ENCODE data around the gene DPYSL4.

The DPYSL4 gene

DNA sequence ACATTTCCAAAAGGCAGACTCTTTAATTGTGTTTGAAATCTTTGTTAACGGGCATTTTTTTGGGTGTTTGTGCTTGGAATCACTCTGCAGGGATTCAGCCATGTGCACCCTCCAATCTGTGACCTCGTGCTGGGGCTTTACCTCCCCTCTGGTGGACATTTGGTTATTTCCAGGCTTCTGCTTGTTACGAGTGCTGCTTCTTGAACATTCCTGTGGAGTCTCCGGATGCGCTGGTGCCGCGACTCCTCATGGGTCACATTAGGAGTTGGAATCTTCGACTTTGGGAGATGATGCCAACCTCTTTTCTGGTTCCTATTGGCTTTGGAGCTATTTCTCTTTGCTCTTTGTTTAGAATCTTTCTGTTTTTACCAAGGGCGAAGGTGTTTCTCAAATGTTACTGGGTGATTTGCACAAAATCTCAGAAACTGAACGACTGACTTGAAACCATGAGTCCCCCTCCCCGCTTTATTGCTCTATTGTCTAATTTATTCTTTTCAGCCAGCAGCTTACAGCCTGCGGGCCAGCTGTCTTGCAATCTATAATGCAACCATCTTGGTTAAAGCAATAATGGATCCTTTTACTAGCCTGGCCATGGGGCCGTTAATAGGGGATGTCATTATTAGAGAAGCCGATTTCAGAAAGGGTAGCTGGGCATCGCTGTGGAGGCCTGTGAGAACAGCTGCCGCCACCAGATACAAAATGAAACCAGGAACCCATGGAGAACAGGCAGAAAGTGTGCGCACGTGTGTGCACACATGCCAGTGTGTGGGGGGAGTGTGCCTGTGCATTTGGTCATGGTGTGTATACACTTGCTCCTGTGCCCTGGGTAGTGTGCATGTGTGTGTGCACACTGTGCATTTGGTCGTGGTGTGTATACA lies 9.9 kb upstream of the DPYSL4 start:
- DNase-seq = peak in 2 of 51 donors; percentile 25 to 70

DNA sequence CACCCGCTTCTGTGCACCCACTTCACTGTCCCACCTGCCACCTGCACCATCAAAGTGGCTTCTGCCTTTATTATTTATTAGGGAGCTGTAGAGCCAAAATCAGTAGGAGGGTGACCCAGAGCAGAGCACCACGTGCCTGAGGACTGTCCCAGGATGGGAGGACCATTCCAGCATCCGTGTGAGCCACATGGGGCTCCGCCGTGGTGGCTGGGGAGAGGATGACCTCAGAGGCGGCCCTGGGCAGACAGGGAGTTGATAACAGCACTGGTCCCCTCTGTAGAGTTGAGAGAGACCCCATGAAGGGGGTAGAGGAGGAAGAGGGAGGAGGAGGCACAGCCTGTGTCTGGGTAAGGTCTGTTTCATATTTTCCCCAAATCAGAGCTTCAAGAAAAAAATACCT lies 8.7 kb upstream of the DPYSL4 start:
- no peak for DNase-seq

DNA sequence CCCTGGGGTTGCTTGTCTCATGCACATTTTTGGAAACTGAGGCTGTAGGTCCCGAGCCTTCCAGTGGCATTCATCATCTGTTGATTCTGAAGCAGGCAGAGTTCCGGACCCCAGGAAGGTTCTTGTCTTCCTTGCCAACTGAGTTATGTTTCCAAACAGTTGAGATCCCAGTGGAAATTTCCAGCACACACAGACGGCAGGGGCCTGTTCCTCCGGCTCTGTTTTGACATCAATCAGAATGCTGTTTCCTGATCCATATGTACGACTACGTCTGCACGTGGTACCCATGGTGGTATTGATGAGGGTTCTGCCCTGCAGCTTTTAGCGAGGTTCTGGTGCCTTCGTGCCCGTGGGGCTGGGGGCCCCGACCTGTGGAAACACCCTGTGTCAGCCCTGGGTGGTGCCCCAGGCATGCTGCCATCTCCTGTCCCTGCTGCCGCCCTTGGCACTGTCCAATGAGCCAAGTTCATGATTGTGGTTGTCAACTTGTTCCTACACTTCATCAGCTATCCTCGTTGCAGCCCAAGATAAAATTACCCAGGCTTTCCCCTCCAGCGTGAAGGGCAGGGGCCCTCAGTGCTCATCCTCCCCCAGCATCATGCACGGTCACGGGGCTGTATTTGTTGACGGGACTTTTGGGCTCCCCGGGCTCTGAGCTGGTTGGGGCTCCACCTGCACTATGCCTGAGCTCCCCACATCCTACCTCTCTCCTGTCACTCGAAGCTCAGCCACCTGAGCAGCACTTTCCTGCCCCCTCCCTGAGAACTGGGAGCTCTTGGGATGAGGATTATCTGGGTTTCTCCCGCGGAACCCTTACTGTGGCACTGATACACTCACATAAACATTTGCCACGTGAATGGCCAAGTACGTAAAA lies 7.8 kb upstream of the DPYSL4 start:
- DNase-seq = no peak

DNA sequence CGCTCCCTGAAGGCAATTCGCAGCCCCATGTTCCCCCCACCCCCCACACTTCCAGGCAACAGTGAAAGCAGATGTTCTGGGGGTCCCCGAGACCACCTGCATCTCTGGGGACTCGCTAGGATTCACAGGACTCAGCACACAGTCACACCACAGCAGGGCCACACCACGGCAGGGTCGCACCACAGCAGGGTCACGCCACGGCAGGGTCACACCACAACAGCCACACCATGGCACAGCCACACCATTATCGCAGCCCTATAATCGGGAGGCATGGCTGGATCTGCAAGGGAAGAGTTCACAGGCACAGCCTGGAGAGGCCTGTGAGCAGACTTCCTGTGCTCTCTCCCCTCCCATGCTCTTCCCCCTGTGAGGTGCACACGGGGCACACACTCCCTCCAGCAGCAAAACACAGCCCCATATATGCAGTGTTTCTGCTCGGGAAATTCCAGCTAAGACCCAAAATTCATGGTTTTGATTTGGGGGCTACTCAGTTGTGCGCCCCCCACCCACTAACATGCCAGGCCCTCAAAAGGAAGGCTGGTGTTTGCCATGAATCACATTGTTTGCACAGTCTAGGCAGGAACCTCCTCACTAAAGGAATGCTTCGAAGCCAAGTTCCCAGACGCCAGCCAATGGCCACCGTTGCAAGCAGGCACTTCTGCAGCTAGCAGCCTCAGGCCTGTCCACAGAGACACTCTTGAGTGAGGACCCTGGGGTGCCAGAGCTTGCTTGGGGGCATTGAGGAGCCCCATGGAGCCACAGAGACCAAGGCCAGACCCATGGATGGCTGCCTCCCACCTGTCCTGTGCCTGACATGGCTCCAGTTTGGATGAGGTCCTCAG lies 7.0 kb upstream of the DPYSL4 start:
- no peak for DNase-seq

DNA sequence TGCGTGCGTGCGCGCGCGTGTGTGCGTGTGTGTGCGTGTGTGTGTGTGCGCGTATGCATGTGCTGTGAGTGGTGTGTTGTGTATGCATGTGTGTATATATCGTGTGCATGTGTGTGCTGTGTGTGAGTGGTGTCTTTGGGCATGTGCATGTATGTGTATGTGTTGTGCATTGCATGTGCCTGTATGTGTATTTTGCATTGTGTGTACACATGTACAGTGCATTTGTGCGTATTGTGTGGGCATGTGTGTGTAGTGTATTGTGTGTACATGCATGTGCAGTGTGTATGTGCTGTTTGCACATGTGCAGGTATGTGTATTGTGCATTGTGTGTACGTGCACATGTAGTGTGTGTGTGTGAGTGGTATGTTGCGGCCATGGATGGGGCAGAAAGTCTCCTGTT lies 6.0 kb upstream of the DPYSL4 start:
- DNase-seq = no peak

DNA sequence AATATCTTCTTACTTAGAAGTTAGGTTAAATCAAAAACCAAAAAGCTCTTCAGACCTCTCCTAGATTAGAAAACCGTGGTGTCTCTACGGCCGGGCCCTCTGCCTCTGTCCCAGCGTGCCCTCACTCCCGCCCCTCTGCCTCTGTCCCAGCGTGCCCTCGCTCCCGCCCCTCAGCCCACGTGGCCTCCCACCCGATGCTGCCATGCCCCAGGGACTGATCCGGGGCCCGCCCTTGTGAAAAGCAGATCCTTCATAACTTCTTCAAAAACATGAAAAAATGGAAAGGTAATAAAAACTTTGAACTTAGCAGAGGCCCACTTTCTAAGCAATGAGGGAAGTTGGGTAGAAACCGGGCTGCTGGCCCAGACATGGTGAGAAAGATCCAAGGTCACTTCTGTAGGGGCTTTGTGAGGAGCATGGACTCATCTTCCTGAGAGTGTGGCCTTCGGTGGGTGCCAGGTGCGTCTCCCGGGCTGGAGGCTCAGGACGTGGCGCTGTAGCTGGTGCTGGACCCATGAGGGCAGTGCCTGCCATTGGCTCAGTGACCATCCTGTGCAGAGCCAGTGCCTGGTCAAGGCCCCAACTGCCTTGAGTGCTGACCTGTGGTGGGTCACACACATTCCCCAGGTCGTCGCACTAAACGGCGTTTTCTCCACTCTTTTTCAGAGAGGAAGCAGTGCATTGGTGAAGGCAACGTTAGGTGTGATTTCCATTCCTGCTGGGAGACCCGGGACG lies 4.9 kb upstream of the DPYSL4 start:
- no peak for DNase-seq

DNA sequence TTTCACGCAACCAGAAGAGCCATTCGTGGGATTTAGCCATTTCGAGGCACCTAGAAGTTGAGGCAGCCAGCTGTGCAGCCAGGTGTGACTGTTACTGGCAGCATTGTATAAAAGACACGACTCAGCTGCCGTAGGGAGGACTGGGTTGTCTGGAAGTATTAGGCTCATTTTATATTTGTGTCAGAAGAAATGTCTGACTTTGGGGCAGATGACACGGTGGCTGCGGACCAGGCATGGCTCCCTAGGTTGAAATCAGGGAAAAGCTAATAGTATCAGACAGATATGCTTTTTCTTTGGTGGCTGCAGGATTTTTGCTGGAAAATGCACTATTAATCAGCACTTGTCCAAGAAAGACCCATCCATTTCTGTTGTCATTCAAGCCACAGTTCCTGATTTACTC lies 4.2 kb upstream of the DPYSL4 start:
- no peak for DNase-seq

DNA sequence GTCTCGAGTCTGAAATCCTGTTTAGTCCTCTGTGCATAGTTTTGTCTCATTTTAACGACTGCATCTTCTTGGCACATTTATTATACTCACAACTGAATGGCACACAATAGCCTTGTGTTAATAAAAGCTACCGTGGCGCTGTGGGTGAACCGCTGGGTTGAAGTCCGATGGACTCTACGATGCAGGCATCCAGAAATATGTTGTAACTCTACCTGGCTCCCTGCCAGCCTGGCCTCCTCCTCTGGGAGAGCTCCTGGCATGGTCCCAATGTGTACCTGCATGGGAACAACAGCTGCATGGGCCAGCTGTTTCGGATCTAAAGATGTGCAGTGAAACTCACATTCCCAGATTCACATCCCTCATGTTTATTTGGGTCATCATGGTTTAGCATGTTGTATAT lies 3.7 kb upstream of the DPYSL4 start:
- DNase-seq = peak in 3 of 51 donors; percentile 8 to 52 (median 20)

DNA sequence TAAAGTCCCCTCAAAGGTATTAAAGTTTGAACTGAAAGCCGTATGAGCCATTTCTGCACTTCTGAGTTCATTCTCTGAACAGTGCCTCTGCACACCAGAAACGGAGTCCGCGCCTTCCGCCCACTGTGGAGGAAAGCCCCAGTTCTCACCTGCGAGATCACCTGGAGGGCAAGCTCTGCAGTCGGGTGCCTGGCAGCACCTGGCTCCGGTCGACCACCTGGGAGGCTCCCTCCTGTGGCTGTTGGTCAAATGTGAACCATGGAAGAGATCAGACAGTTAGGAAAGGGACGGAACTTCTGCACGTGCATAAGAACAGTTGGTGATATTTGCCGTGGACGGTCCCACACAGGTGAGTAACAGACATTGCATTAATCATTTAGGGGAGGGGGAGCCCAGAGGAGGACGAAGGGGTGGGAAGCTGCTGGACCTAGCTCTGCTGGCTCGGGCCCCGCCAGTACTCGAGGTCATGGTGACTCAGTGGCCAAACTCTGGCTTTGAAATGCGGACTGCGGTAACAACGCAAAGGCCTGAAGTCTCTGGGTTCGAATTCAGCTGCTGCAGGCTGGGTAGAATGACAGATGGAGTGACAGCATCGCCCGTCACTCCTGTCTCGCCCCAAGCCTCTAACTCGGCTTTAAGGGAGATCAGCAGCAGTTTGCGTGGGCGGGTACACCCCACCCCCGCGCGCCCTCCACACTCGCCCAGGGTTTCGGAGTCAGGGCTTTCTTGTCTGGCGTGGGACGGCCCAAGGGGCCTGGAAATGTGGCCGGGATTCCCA lies 1.7 kb upstream of the DPYSL4 start:
- DNase-seq = no peak

DNA sequence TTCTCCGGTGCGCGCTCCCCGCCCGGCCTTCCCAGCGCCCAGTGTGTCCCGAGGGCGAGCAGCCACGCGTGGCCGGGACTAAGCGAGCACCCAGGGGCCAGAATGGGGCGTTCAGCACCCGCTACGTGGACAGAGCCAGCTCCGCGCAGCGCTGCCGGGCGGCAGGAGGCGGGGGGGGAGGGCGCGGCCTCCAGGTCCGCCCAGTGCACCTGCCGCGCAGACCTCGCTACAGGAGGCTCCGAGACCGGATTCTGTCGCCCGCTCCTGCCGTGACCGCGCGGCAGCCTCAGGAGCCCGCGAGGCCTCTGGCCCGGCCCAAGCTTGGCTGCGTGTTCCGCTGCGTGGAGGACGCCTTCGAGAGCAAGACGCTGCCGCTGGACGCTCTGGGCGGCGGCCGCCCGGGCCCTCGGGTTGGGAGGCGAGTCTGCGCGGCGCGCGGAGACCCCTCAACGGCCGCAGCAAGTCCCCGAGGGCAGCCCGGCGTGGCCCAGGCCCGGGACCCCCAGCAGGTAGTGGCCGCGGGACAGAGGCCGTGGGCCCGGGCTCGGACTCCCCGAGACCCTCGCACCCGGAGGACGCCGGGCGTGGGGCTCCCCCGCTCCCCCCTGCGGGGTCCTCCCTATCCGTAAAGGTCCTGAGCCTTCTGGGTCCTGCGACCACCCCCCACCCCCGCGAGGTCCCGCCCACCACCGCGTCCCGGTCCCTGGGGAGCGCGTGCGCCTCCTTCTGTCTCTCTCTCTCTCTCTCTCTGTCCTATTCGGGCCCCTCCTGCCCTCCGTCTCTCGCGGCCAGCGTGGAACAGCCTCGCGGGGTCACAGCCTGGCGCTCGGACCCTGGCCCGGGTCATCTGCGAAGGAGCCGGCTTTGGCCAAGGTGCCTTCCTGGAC lies 904 bp upstream of the DPYSL4 start:
- DNase-seq = peak in 3 of 51 donors; percentile 16 to 39 (median 22)

DNA sequence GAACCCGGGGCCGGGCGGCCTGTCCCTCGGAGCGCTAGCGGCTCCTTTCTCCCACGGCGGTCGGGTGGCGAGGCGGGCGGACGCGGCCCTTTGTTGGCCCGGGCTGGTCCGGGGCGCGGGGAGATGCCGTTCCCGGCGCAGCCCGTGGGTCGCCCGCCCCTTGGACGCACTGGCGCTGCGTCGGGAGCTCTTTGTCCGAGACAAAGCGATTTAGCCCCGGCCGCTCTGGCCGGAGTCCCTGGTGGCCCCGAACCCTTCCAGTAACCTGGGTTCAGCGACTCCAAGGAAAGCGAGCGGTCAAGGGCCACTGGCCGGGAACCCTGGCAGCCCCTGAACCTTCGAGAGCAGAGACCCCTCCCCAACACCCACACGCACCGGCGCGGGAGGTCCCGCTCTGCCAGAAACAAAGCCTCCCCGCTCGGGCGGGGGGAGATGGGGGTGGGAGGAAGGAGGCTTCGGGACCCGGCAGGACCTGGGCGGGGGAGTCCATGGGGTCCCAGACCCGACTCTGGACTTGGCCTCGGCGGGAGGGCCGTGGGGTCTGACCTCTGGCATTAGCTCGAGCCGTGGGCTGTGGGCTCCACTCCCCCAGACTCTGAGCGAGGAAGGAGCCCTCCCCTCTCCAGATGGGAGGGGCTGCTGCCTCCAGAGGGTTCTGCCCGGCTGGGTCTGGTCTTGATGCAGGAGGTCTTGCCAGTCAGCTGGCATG lies 836 bp downstream of the DPYSL4 start:
- no peak for DNase-seq

DNA sequence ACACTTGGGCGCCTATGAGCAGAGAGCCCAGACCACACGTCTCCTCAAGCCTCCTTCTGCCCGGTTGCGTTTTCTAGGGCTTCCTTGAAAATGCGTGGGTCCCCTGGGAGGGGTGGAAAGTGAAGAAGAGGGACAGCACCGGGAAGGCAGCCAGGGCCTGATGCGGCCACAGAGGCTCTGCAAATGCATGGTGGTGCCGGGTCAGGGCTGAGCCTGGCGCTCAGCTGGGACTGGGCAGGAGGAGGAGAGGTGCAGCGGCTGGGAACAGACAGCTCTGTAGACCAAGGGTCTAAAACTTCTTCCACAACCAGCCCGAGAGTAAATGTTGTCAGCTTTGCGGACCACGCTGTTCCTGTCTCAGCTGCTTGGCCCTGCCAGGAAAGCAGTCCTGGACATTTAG lies 1.6 kb downstream of the DPYSL4 start:
- DNase-seq = peak in 3 of 51 donors; percentile 28 to 40 (median 38)

DNA sequence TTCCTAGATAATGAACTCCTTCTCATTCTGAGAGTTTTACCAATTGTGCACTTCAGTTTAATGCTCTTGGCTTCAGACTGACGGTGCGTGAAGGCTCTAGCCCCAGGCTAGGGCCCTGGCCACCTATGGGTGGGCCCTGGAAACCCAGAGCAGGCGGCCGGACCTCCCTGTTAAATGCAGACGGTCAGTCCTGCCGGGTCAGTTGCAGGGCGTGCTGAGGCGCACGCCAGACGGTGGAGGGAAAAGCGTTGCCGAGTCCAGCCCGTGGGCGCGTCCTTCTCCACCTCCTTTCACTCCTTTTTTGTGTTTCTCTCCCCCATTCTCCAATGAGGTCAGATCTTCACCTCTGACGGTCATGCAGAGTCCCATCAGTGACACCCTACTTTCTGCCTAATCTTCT lies 2.3 kb downstream of the DPYSL4 start:
- no peak for DNase-seq

DNA sequence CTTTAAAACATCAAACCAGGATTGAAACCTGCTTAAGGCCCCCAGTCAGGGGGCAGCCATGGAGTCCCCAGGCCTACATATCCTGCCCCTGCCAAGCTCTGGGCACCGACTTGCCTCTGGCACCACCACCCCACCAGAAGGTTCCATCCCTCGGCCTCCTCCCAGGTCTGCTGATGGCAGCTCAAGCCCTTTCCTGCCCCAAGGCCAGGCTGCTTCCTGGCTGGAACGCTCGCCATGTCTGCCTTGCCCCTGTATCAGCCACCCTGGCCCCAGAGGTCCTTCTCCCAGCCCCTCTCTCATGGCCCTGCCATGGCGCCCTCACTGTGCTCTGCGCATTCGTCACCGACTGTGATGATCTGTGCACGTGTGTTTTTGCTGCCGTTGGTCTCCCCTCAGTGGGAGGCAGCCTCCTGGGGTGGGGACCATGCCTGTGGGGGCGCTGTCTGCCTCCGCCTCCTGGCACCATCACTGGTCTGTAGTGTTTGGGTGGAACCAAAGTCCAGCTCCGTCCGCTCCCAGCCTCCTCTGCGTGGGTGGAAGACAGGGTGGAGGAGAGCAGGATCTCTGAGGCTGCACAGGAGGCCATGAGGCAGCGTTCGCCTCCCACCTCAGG lies 3.2 kb downstream of the DPYSL4 start:
- no peak for DNase-seq

DNA sequence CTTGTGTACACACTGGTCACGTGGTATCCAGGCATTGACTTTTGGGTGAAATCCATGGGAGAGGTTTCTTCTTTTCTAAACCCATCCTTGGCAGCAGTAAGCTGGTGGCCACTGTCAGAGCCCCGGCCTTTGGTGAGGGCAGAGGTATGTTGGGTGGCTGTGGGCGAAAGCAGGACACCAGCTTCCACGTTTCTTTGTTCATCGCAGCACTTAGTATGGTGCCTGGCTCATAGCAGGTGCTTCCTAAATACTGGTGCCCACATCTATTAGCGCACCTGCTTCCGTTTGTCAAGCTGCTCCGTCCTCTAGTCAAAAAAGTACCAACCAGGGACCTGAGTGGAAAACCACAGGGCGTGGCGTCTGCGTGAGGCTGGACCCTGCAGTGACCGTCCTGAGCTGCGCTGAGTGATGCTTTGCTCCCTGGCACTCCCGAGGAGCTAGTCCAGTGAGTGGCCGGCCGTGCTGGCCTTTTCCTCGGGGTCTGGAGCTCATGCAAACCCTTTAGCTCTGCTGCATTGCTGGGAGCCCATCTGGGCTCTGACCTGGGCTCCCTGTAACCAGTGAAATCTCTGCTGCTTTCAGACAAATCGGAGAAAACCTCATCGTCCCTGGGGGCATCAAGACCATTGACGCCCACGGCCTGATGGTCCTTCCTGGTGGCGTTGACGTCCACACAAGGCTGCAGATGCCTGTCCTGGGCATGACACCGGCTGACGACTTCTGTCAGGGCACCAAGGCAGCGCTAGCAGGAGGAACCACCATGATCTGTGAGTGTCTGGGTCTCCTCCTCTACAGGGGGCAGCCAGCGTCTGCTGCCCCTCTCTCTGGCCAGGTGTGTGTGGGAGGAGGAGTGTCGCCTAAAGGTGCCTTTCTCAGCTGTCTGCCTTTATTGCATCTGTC lies 5.6 kb downstream of the DPYSL4 start:
- DNase-seq = no peak

DNA sequence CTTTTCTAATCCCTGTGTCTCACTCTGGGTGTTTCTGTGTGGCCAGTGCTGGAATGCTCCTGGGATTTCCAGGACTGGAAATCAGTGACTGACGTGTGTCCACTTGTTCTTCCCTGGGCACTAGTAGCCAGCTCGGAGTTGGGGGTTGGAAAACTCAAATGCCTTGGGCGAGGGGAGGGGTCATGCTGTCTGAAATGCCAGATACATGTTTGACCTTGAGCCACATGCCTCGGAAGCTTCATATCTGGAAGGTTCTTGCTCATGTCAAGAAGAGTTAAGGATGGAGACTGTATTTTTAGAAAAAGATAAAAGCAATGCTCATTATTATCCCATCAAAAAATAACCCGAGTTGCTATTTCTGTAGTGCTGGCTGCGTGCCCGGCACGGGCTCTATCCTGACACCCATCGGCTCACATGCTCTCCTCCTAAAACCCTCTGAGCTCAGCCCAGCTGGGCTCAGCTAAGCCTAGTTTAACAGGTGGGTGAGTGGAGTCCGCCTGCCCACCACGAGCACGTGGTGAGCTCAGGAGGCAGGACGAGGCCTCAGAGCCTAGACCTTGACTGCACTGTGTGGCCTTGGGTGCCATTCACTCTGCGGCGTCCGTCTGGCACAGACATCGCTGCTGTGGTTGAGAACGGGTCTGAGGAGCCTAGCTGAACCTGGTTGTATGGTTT lies 6.4 kb downstream of the DPYSL4 start:
- peak in 1 of 51 donors; percentile 8 for DNase-seq
